Epithelial cell of esophagus (primary cell): ENCODE data around the gene NR2F2.

ENCODE experiments used
- DNase-seq: peaks from one replicate; pipeline ENCODE4 v3.0.0; 2010; ENCODE audit warnings: low read depth
- H3K4me3 ChIP-seq: 2 replicates; pipeline ENCODE4 v1.5.1; 2011; ENCODE audit warnings: mild to moderate bottlenecking, low read length, control low read depth
- CTCF ChIP-seq: IDR thresholded peaks from 2 replicates; pipeline ENCODE4 v1.5.1; 2011; ENCODE audit warnings: low read depth, mild to moderate bottlenecking, low read length, control low read depth, inconsistent platforms; ENCODE audit not compliant: insufficient read depth; ENCODE audit errors: missing control alignments

The NR2F2 gene

GRCh38 chr15:96296264-96296663, 34.2 kb upstream of the NR2F2 start:
- H3K4me3 ChIP-seq, result no peak overlapping the region
- DNase-seq, result peak; percentile 84
- TF ChIP-seq CTCF, result no peak

- TF ChIP-seq CTCF, result no peak
- no peak for DNase-seq
- H3K4me3 ChIP-seq, result no peak overlapping the region
Observed at GRCh38 chr15:96297783-96298182, 32.7 kb upstream of the NR2F2 start.

GRCh38 chr15:96298217-96298616, 32.3 kb upstream of the NR2F2 start:
- no peak for TF ChIP-seq CTCF
- DNase-seq, result no peak
- no peak overlapping the region for H3K4me3 ChIP-seq

GRCh38 chr15:96300836-96301235, 29.7 kb upstream of the NR2F2 start:
- TF ChIP-seq CTCF, result no peak
- no peak overlapping the region for H3K4me3 ChIP-seq
- DNase-seq, result no peak

GRCh38 chr15:96303503-96304056, 26.9 kb upstream of the NR2F2 start:
- TF ChIP-seq CTCF, result no peak
- H3K4me3 ChIP-seq, result no peak overlapping the region
- DNase-seq, result no peak

- no peak for TF ChIP-seq CTCF
- H3K4me3 ChIP-seq, result no peak overlapping the region
- no peak for DNase-seq
Observed at GRCh38 chr15:96304839-96305238, 25.7 kb upstream of the NR2F2 start.

- peak; percentile 11 for DNase-seq
- no peak for TF ChIP-seq CTCF
- no peak overlapping the region for H3K4me3 ChIP-seq
Observed at GRCh38 chr15:96306321-96306720, 24.2 kb upstream of the NR2F2 start.
